Prostate gland (tissue), 2 donors: Measurements from ENCODE around the gene HEXA. TPM values are rescaled to one million over a fixed set of nuclear protein-coding genes. Genes with fewer than 3 reads are reported as not detected.
A peak's percentile ranks its signal among the peaks of the same experiment; 100 is the strongest.
"Not testable (repeated sequence)": the region's sequence is repeated elsewhere in the genome, so short reads cannot be mapped to it uniquely, and the experiment has no call there.

Source experiments
- DNase-seq: peaks from one replicate; pipeline ENCODE4 v3.0.0-alpha.2; 2019; ENCODE audit warnings: low spot score
- H3K27ac ChIP-seq, 2 donors: fragments of 200-600 bp; sonication (generic); 2 replicates each; pipeline ENCODE4 v1.5.1; 2017 to 2019
- H3K27me3 ChIP-seq: fragments of 200-600 bp; sonication (generic); replicated peaks from 2 replicates; pipeline ENCODE4 v1.5.1; 2019; ENCODE audit not compliant: insufficient read depth
- H3K36me3 ChIP-seq, 2 donors: fragments of 200-600 bp; sonication (generic); 1 replicate in 1 of 2; 2 replicates in 1 of 2; pipeline versions ENCODE4 v1.5.1 to v1.8.1; 2017 to 2019
- H3K4me1 ChIP-seq: fragments of 200-600 bp; sonication (generic); replicated peaks from 2 replicates; pipeline ENCODE4 v1.5.1; 2019
- H3K4me3 ChIP-seq, 2 donors: fragments of 200-600 bp; sonication (generic); 2 replicates each; pipeline ENCODE4 v1.5.1; 2017 to 2019
- H3K9me3 ChIP-seq: fragments of 200-600 bp; sonication (generic); 2 replicates; pipeline ENCODE4 v1.5.1; 2017
- POLR2A ChIP-seq: fragments of 450-650 bp; IDR thresholded peaks from one replicate; pipeline ENCODE4 v1.6.1; 2016; ENCODE audit warnings: antibody characterized with exemption, mild to moderate bottlenecking
- POLR2AphosphoS5 ChIP-seq: sonication (generic); formaldehyde crosslinking; IDR thresholded peaks from one replicate; pipeline ENCODE4 v1.6.1; 2017; ENCODE audit warnings: antibody characterized with exemption
- WGBS: methylation state at CpG from one replicate; pipeline ENCODE4 v1.1.5; 2018; 5-methylcytosine and 5-hydroxymethylcytosine counted together
- intact Hi-C: fragments of 100-400 bp; cut with DNase I; formaldehyde crosslinking; loops from one replicate; pipeline ENCODE4 v1.14.2; 2022
- total RNA-seq, 2 donors: library from RNA; depleted of rRNA; stranded (reverse); fragments of >200 nt; gene quantifications; one replicate each; pipeline ENCODE4 v1.1.0, GENCODE V29; 2016
- TF ChIP-seq, protein P1 (sequence below), 4 experiments: fragments of 200-600 bp in 2 of 4; fragments of 450-650 bp in 2 of 4; sonication (generic) in 2 of 4; IDR thresholded peaks; 1 replicate in 3 of 4; 2 replicates in 1 of 4; pipeline ENCODE4 v1.5.1; 2016 to 2019; ENCODE audit warnings: antibody characterized with exemption in 4 of 4, mild to moderate bottlenecking in 2 of 4, moderate library complexity in 2 of 4

Gene HEXA
- total RNA-seq, 2 donors from 2014 or later = 78.1 to 176 TPM

DNA sequence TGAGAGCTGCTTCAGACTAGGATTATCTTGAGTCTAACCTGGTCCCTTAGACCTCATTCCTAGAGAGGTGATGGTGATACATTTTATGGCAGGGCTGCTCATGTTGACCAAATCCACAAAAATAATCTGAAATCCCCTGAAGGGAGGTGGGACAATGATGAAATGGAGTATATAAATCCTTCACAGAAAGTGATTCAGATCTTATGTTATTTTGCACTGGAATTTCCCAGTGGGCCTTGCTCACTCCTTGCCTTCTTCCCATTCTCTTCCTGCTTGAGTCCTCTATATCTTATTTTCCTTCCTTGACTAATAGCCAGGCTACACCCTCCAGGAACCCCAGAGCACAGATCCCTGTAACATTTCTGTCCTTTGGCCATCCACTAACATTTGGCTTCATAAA is 11.9 kb upstream of the HEXA start:
- intact Hi-C loops = no loop called here
- Histone ChIP-seq H3K4me1 (no peaks in the 10 kb centered on the region), H3K36me3 (no peaks in the 10 kb centered on the region), H3K4me3 (no peak overlapping the region), H3K27me3 (no peaks in the 10 kb centered on the region), H3K27ac (no peak overlapping the region), H3K9me3 (no peaks in the 10 kb centered on the region)
- DNase-seq = no peak
- TF ChIP-seq, protein P1, sequence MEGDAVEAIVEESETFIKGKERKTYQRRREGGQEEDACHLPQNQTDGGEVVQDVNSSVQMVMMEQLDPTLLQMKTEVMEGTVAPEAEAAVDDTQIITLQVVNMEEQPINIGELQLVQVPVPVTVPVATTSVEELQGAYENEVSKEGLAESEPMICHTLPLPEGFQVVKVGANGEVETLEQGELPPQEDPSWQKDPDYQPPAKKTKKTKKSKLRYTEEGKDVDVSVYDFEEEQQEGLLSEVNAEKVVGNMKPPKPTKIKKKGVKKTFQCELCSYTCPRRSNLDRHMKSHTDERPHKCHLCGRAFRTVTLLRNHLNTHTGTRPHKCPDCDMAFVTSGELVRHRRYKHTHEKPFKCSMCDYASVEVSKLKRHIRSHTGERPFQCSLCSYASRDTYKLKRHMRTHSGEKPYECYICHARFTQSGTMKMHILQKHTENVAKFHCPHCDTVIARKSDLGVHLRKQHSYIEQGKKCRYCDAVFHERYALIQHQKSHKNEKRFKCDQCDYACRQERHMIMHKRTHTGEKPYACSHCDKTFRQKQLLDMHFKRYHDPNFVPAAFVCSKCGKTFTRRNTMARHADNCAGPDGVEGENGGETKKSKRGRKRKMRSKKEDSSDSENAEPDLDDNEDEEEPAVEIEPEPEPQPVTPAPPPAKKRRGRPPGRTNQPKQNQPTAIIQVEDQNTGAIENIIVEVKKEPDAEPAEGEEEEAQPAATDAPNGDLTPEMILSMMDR (IDR thresholded peaks at IDR 0.05) = no peak
- TF ChIP-seq POLR2AphosphoS5 (no peak), POLR2A (no peak)

DNA sequence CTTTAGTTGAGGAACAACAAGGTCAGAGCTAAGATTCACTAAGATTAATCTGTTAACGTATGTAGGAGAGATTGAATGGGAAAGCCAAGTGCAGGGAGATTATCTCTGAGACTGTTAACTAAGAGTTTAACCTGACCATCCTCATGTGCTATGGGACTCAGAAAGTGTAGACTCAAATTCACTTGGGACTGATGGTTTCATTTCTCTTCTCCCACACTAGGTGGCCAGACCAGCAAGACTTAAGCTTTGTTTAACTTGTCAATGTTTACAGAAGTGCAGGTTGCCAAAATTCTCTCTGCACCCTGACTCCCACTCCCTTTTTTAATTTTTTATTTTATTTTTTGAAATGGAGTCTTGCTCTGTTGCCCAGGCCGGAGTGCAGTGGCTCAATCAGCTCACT is 6.3 kb upstream of the HEXA start:
- Histone ChIP-seq H3K4me1 (no peaks in the 10 kb centered on the region), H3K4me3 (no peak overlapping the region), H3K27ac (no peak overlapping the region), H3K36me3 (no peaks in the 10 kb centered on the region), H3K27me3 (no peaks in the 10 kb centered on the region), H3K9me3 (no peaks in the 10 kb centered on the region)
- intact Hi-C loops = no loop called here
- WGBS = 67% methylated on average over 2 of the region's 2 CpGs
- no peak for DNase-seq
- TF ChIP-seq POLR2A (no peak), POLR2AphosphoS5 (peak; percentile 20)
- TF ChIP-seq, protein P1 (IDR thresholded peaks at IDR 0.05) = peak in 2 of 4 experiments; percentile 30 to 40

DNA sequence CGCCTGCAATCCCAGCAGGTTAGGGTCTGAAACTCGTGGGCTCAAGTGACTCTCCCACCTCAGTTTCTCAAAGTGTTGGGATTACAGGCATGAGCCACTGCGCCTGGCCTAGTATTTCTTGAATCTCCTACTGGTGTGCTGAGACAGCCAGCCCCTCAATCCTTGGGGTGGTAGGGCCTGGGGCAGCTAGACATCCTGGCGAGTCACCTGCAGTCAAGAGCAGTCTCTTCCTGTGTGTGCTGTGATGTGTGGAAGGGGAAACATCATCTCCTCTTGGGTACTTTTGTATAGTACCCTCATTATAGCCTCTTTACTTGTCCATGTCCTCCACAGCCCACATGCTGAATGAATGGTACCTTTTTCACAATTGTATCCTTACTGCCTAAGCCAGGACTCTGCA is 4.9 kb upstream of the HEXA start:
- intact Hi-C loops = no loop called here
- DNase-seq = no peak
- no peaks in the 10 kb centered on the region for H3K4me1 ChIP-seq
- 74% methylated on average over 4 of the region's 4 CpGs for WGBS
- H3K4me3 ChIP-seq = no peak overlapping the region
- no peaks in the 10 kb centered on the region for H3K36me3 ChIP-seq
- no peak overlapping the region for H3K27ac ChIP-seq
- no peaks in the 10 kb centered on the region for H3K27me3 ChIP-seq
- no peaks in the 10 kb centered on the region for H3K9me3 ChIP-seq
- TF ChIP-seq, protein P1 (IDR thresholded peaks at IDR 0.05) = no peak
- TF ChIP-seq POLR2AphosphoS5 (no peak), POLR2A (no peak)

DNA sequence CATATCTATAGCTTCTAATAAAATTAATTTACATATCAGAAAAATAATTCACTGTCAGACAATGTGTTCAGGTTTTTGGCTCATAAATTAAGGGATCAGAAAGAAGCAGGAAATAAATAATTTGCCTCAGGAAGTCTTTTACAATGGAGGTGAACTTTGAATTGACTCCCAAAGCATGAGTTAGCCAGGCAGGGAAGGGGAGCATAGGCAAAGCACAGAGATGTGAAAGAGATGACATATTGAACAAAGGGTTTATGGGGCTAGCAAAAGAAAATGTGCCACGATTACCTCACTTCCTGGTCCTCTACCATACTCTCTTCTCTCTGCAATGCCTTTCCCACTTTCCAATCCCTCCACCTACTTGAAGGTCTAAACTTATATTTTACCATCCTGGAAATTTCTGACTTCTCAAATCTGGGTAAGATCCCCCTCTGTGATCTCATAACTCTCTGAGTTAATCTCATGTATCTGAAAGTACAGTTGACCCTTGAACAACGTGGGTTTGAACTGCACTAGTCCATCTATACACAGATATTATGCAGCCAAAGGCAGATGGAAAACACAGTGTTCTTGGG is 4.1 kb upstream of the HEXA start:
- no peak overlapping the region for H3K4me3 ChIP-seq
- 50% methylated on average over 2 of the region's 2 CpGs for WGBS
- TF ChIP-seq POLR2A (no peak), POLR2AphosphoS5 (no peak)
- TF ChIP-seq, protein P1 (IDR thresholded peaks at IDR 0.05) = no peak
- DNase-seq = no peak
- no peaks in the 10 kb centered on the region for H3K4me1 ChIP-seq
- no peaks in the 10 kb centered on the region for H3K9me3 ChIP-seq
- intact Hi-C loops = loop anchor here (5.0 to 10.0 kb wide), 2 partner anchors 65 to 92 kb away; partner anchors contain the start of gene ARIH1
- no peaks in the 10 kb centered on the region for H3K36me3 ChIP-seq
- H3K27me3 ChIP-seq = no peaks in the 10 kb centered on the region
- no peak overlapping the region for H3K27ac ChIP-seq

DNA sequence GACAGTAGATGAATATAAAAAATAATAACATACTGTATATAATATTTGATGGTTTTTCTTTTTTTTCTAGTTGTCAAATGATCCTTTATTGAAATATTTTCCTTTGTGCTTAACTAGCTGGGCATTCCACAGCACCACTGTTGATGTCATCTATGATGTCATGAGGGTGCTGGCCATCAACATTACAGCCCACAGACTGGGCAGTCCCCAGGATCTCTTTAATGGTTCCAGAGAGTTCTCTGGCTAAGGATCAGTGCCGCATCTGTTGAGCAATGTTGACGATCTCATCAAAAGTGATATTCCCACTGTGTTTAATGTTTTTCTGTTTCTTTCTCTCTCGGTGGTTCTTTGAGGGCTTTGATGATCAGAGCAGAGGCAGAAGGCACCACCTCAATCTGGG is 3.3 kb upstream of the HEXA start:
- not testable (repeated sequence) for H3K27me3 ChIP-seq, H3K27ac ChIP-seq, H3K4me1 ChIP-seq, H3K9me3 ChIP-seq, H3K36me3 ChIP-seq, DNase-seq, H3K4me3 ChIP-seq
- WGBS = 84% methylated on average over 3 of the region's 3 CpGs
- intact Hi-C loops = loop anchor here (5.0 to 10.0 kb wide), 2 partner anchors 64 to 93 kb away; partner anchors contain the start of gene ARIH1
